Mesothelial cell of epicardium (in vitro differentiated cells): Measurements from ENCODE around the gene GPC6. TPM values are rescaled to one million over a fixed set of nuclear protein-coding genes. Genes with fewer than 3 reads are reported as not detected.

ENCODE experiments used
- DNase-seq, 2 experiments: peaks; one replicate each; pipeline ENCODE4 v3.0.0; 2021; ENCODE audit warnings: low spot score in 2 of 2; ENCODE audit not compliant: unreplicated experiment in 2 of 2
- H3K27ac Mint-ChIP-seq: 2 replicates; pipeline ENCODE4 v1.8.0; 2021; ENCODE audit warnings: mixed read lengths
- H3K27me3 Mint-ChIP-seq: 2 replicates; pipeline ENCODE4 v1.8.0; 2021; ENCODE audit warnings: low read depth, mixed read lengths
- H3K36me3 Mint-ChIP-seq: 2 replicates; pipeline ENCODE4 v1.8.0; 2021; ENCODE audit warnings: mixed read lengths
- H3K4me1 Mint-ChIP-seq: 2 replicates; pipeline ENCODE4 v1.8.0; 2021; ENCODE audit warnings: mixed read lengths
- H3K4me3 Mint-ChIP-seq: 2 replicates; pipeline ENCODE4 v1.8.0; 2021; ENCODE audit warnings: mild to moderate bottlenecking, moderate library complexity, mixed read lengths
- H3K9me3 Mint-ChIP-seq: 2 replicates; pipeline ENCODE4 v1.8.0; 2021; ENCODE audit warnings: mixed read lengths
- CTCF ChIP-seq: fragments of 200-600 bp; sonication (generic); IDR thresholded peaks from one replicate; pipeline ENCODE4 v1.5.0; 2021; ENCODE audit warnings: antibody characterized with exemption; ENCODE audit not compliant: unreplicated experiment
- total RNA-seq: library from RNA; stranded (reverse); gene quantifications from 3 replicates; pipeline ENCODE4 v1.2.1, GENCODE V29; 2021

The GPC6 gene
- total RNA-seq, 1 donor from 2014 or later, result 112 TPM

GRCh38 chr13:93249364-93250306, 23.0 kb downstream of the GPC6 start:
- no peaks in the 10 kb centered on the region for H3K9me3 Mint-ChIP-seq
- peak overlapping the region; percentile 64 for H3K27ac Mint-ChIP-seq
- H3K4me3 Mint-ChIP-seq, result no peak overlapping the region
- no peak for TF ChIP-seq CTCF
- no peaks in the 10 kb centered on the region for H3K27me3 Mint-ChIP-seq
- peaks cover 7% of the 10 kb centered on the region for H3K36me3 Mint-ChIP-seq
- DNase-seq, result no peak
- peaks cover 51% of the 10 kb centered on the region for H3K4me1 Mint-ChIP-seq

- Mint-ChIP-seq H3K9me3 (no peaks in the 10 kb centered on the region), H3K27ac (no peak overlapping the region), H3K4me3 (no peak overlapping the region), H3K27me3 (no peaks in the 10 kb centered on the region), H3K36me3 (peaks cover 9% of the 10 kb centered on the region), H3K4me1 (peaks cover 27% of the 10 kb centered on the region)
- TF ChIP-seq CTCF, result no peak
- no peak for DNase-seq
Measured at GRCh38 chr13:93254775-93255174, 28.2 kb downstream of the GPC6 start.

GRCh38 chr13:93256998-93257397, 30.4 kb downstream of the GPC6 start:
- TF ChIP-seq CTCF, result no peak
- no peaks in the 10 kb centered on the region for H3K9me3 Mint-ChIP-seq
- no peak overlapping the region for H3K27ac Mint-ChIP-seq
- DNase-seq, result no peak
- H3K4me1 Mint-ChIP-seq, result peaks cover 34% of the 10 kb centered on the region
- H3K36me3 Mint-ChIP-seq, result peaks cover 3% of the 10 kb centered on the region
- H3K27me3 Mint-ChIP-seq, result no peaks in the 10 kb centered on the region
- H3K4me3 Mint-ChIP-seq, result no peak overlapping the region

GRCh38 chr13:93259527-93260080, 33.0 kb downstream of the GPC6 start:
- no peak for DNase-seq
- Mint-ChIP-seq H3K36me3 (peaks cover 3% of the 10 kb centered on the region), H3K4me3 (no peak overlapping the region), H3K27ac (no peak overlapping the region), H3K4me1 (peaks cover 19% of the 10 kb centered on the region), H3K9me3 (peaks cover 4% of the 10 kb centered on the region), H3K27me3 (no peaks in the 10 kb centered on the region)
- no peak for TF ChIP-seq CTCF

- Mint-ChIP-seq H3K4me3 (no peak overlapping the region), H3K9me3 (peaks cover 4% of the 10 kb centered on the region), H3K36me3 (peaks cover 3% of the 10 kb centered on the region), H3K27me3 (no peaks in the 10 kb centered on the region), H3K4me1 (peaks cover 18% of the 10 kb centered on the region), H3K27ac (no peak overlapping the region)
- TF ChIP-seq CTCF, result no peak
- DNase-seq, result no peak
Measured at GRCh38 chr13:93260591-93260990, 34.0 kb downstream of the GPC6 start.
